NCI-H146 treated with DMSO at 0.1 percent for 48 hours (cell line): ENCODE results near the gene EEIG1.

Experiments
- DNase-seq: peaks from one replicate; lab custom pipeline; 2025; ENCODE audit not compliant: unreplicated experiment; lab: John Stamatoyannopoulos, UW

The EEIG1 gene

GRCh38 chr9:127942216-127943010 is 38.4 kb downstream of the EEIG1 start:
- no peak for DNase-seq

- no peak for DNase-seq
Observed at GRCh38 chr9:127941961-127942215, 38.9 kb downstream of the EEIG1 start.

DNA sequence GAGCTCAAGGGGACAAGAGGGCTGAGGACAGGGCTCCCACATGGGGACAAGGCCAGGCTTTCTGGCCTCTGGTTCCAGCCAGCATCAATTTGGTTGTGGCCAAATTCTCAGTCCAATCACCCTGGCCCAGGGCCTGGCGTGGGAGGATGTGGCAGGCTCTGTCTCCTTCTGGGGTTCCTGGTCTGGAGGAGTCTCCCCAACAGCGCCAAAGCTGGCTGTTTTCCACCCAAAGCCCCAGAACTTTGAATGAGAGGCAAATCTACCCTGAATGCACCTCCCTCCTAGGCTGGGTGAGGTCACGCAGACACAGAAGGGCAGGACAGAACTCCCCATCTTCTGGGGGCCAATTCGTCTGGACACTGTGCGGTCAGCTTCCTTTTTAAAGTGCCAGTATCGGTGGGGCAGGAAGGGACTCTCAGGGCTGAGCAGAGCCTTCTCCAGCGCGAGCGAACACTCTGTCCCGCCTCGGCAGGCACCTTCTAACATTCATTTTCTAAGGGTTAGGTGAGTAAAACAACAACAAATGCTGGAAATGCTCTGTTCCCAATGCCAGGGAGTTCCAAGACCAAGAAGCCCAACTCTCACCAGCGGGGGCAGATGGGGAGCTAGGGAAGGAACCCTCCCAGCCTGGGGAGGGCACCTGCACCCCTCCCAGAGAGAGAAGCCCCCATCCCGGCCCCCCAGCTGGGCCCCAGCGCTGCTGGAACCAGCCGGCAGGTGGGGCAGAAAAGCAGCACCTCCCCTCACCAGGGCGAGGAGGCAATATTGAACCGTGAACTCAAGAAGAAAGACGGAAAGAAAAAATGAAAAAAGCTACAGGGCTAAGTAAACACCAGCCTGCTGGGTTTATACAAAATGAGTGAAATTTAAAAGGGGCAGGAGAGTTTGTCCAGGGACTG is 39.5 kb downstream of the EEIG1 start:
- DNase-seq, result no peak

- no peak for DNase-seq
Observed at GRCh38 chr9:127940593-127940992, 40.2 kb downstream of the EEIG1 start.

DNA sequence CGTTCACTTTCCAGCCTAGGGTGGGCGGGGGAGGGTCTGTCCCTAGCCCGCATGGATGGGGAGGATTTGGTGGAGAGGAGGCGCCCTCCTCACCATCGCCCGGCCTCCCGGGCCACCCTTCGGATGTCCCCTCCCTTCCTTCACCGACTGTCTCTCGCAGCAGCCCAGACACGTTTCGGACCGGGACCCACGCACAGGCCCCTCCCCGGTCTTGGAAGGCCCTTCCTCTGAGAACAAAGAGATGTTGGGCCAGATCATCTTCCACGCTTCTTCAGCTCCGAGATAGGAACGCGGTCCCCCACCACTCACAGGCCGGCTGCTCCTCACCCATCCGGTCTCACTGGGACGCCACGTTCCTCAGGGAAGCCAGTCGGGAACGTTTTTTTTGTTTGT is 42.5 kb downstream of the EEIG1 start:
- no peak for DNase-seq

DNA sequence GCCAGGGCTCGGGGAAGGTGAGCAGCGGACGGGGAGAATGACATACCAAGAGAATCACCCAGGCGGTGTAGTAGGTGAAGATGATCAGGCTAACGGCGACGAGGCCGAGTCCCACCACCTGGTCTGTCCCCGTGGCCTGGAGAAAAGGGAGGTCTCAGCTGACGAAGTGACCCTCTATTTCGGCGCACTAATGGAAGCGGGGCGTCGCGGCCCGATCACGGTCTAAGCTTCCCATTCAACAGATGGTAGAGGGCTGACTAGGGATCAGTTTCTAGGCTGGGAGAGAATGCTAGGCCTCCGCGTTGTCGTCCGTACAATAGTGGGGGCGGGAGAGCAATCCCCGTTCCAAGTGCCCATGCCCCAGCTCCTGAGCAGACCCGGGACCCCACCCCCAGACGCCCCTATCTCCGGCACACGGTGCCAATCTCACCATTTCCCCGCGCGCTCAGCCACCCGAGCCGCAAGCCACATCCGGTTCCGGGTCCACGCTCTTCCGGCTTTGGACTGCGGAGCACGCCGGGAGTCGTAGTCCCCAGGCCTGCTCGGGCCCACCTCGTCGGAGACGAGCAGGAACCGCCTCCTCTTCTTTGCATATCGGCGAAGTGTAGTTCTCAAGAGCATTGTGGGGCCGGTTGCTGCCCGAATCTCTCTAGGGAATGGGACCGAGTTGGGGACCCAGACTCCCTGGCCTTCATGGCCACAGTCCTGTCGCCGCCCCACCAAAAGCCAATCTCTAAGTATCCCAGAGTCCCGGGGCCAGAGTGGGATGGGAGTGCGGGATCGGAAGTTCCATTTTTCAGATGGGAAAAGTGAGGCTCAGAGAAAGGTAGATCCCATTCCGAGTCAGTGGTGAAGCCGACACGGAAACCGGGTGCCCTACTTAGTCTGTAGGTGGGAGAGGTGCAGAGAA is 43.1 kb downstream of the EEIG1 start, which contains the start of gene DPM2:
Gene DPM2, minus strand, starts transcription at position 467 of the 910 bp plus-strand sequence. Its CDS starts 34 bp downstream, at position 433.
- peak; percentile 34 for DNase-seq

GRCh38 chr9:127937056-127937387 is 43.8 kb downstream of the EEIG1 start:
- DNase-seq, result no peak

DNA sequence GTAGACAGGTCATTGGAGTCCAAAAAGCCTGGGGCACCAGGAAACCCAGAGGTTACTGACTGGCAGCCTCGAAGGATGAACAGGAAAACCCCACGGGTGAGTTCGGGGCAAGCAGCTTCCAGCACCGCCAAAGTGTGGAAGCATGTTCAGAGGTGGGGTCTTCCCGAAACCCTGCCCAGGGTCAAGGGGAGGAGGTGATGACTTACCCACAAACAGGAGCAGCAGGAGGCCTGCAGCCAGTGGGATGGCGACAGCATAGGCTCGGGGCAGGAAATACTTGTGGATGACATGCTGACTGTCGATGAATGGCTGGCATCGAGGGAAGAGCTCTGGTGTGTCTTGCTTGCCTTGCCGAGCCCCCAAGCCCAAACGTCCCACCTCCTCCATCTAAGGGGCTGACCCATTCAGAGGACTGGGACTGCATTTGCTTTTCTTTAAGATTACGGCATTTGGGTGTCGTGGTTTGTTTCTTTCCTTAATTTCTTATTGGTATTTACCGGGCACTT is 44.4 kb downstream of the EEIG1 start:
- DNase-seq, result no peak

- no peak for DNase-seq
Observed at GRCh38 chr9:127935765-127936221, 45.0 kb downstream of the EEIG1 start.

- no peak for DNase-seq
Observed at GRCh38 chr9:127934986-127935385, 45.8 kb downstream of the EEIG1 start.

DNA sequence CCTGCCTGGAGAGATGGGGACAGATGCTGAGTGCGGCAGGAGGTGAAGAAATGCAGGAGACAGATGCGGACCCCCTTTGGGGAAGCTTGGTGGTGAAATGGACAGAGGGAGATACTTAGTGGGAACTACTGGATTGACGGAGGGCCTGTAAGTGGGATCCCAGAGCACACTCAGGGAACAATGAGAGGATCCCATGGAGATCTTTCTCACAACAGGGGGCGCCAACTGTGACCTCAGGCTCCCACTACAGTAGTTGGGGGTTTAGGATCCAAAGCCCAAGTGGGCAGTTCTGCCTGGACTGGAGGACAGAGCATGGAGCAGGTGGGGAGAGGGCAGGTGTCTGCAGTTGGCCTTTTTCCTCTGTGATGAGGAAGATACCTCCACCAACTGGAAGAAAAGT is 46.5 kb downstream of the EEIG1 start:
- no peak for DNase-seq

DNA sequence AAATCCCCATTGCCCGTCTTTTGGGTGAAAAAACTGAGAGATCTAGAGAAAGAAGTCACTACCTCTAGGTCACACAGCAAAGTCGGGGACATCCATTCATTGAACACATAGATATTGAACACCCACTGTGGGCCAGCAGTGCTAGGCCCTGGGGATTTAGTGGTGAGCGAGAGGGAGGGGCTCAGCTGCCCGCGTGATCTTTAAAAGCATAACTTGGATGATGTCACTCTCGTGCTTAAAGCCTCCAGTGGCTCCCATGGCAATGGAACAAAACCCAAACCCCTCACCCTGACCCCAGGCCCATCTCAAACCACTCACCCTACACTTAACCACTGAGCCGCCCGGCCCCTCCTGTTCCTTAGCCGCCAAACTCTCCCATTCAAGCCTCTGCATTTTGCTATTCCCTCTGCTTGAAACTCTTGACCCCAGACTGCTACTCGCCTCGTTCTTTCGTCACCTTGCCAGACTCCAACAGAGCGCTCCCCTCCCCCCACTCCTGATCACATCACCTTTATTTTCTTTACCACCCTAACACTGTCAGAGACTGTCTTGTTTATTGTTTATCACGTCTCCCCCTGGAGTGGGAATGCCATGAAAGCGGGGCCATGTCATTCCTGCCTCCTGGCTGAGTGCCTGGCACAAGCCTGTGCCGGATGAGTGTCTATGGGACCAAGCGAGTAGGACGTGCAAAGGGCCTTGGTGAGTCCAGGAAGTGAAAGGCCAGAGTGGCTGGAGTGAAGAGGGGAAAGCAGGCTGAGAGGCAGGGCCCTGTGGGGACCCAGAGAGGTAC is 49.5 kb downstream of the EEIG1 start:
- no peak for DNase-seq
